ENCODE data around the gene RSPRY1.

DNA sequence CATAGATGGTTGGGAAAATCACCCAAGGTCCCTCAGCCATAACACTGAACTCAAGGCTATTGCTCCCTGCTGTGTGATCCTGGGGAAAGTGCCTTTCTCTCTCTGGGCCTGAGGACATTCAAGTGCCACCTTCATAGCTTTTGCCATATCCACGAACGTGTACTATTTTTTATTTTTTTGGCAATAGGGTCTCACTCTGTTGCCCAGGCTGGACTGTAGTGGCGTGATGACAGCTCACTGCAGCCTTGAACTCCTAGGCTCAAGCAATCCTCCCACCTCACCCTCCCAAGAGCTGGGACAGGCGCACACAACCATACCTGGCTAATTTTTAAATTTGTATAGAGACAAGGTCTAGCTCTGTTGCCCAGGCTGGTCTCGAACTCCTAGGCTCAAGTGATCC lies 87.7 kb downstream of the RSPRY1 start:
- TF ChIP-seq, protein P1, sequence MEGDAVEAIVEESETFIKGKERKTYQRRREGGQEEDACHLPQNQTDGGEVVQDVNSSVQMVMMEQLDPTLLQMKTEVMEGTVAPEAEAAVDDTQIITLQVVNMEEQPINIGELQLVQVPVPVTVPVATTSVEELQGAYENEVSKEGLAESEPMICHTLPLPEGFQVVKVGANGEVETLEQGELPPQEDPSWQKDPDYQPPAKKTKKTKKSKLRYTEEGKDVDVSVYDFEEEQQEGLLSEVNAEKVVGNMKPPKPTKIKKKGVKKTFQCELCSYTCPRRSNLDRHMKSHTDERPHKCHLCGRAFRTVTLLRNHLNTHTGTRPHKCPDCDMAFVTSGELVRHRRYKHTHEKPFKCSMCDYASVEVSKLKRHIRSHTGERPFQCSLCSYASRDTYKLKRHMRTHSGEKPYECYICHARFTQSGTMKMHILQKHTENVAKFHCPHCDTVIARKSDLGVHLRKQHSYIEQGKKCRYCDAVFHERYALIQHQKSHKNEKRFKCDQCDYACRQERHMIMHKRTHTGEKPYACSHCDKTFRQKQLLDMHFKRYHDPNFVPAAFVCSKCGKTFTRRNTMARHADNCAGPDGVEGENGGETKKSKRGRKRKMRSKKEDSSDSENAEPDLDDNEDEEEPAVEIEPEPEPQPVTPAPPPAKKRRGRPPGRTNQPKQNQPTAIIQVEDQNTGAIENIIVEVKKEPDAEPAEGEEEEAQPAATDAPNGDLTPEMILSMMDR (IDR thresholded peaks at IDR 0.05) = no peak
- no peak for TF ChIP-seq POLR2A (IDR thresholded peaks at IDR 0.05)

Measured in right lobe of liver (tissue), 4 donors.